KOPT-K1 (cell line): ENCODE data around the gene GPR62.

Experiments used
- H3K27ac ChIP-seq: fragments of 200-600 bp; sonication (generic); 2 replicates; pipeline ENCODE4 v1.5.1; 2016; ENCODE audit warnings: antibody characterized with exemption, mild to moderate bottlenecking, low read depth, low read length; ENCODE audit not compliant: poor library complexity, severe bottlenecking
- H3K36me3 ChIP-seq: fragments of 200-600 bp; sonication (generic); 2 replicates; pipeline ENCODE4 v1.5.1; 2017; ENCODE audit warnings: antibody characterized with exemption, mild to moderate bottlenecking, low read length, moderate library complexity; ENCODE audit not compliant: insufficient read depth
- H3K9me3 ChIP-seq: fragments of 200-600 bp; sonication (generic); 2 replicates; pipeline ENCODE4 v1.5.1; 2017; ENCODE audit warnings: antibody characterized with exemption, low read length, mild to moderate bottlenecking; ENCODE audit not compliant: insufficient read depth, poor library complexity, severe bottlenecking

Gene GPR62

DNA sequence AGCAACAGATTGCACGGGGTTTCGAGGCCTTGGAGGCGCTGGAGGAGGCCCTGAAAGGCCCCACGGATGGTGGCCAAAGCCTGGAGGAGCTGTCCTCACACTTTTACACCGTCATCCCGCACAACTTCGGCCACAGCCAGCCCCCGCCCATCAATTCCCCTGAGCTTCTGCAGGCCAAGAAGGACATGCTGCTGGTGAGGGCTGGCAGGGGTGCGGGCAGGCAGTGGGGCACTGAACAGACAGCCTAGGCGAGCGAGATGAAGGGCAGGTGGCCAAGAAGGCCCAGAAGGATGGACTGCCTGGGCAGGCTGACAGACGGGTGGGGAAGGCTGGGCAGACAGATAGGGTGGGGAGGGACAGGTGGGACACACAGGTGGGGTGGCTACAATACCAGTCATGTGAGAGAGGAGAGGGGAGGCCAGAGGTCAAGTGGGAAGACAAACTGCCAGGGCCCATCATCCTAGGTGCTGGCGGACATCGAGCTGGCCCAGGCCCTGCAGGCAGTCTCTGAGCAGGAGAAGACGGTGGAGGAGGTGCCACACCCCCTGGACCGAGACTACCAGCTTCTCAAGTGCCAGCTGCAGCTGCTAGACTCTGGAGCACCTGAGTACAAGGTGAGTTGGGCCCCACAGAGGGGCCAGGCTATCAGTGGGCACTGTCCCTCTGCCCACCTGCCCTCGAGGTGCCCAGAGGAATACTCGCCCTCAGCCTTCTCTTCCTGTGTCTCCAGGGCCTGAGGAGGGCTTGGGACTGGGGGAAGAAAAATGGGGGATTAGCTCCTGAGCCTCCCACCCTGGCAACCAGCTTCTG is 9.9 kb upstream of the GPR62 start:
- peaks cover 8% of the 10 kb centered on the region; the same call in 1 of the 2 replicates for H3K36me3 ChIP-seq
- no peaks in the 10 kb centered on the region for H3K9me3 ChIP-seq
- H3K27ac ChIP-seq = no peak overlapping the region

DNA sequence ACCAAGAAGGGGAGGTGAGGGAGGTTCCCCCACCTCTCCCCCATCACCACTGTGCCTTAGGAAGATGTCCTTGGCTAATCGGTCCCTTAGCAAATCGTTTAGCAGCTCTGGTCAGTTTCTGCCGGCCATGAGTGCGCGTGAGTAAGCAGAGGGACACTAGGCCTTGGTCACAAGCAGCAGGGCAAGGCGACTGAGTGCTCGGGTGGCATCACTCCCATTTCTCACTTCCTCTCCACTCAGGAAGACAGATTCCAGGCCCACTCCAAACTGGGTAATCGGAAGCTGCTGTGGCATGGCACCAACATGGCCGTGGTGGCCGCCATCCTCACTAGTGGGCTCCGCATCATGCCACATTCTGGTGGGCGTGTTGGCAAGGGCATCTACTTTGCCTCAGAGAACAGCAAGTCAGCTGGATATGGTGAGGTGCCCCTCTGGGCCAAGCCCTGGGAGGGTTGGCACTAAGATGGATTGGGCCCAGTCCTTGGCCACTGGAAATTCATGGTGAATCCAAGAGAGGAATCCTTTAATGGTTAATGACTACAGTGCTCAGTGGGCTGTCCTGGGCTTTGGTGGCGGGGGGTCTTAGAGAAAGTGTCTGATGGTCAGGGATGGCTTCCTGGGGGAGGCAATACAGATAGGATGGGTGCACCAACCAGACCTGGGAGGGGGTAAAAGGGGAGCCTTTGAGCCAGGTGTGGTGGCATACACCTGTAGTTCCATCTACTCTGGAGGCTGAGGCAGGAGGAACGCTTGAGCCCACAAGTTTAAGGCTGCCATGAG is 9.1 kb upstream of the GPR62 start:
- H3K9me3 ChIP-seq = no peaks in the 10 kb centered on the region
- 0 out of 2 replicates have a peak, but pooled peaks cover 5% of the 10 kb centered on the region for H3K36me3 ChIP-seq
- no peak overlapping the region for H3K27ac ChIP-seq

DNA sequence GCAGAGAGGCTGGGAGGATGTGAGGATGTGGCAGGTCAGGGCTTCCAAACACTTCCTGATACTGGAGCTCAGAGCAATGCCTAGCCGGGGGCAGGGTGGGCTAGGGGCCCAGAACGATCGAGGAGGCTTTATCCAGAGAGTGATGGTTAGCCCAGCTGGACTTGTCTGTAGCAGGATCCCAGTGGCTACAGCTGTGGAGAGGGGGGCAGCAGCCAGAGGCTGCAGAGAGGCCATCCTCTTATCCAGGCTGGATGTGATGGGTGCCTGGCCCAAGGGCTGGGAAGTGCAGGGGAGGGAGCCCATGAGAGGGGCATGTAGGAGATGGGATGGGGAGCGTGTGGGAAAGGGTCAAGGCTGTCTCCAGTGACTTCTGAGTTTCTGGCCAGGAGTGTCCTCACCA is 8.4 kb upstream of the GPR62 start:
- Histone ChIP-seq H3K36me3 (0 out of 2 replicates have a peak, but pooled peaks cover 5% of the 10 kb centered on the region), H3K27ac (no peak overlapping the region), H3K9me3 (no peaks in the 10 kb centered on the region)

DNA sequence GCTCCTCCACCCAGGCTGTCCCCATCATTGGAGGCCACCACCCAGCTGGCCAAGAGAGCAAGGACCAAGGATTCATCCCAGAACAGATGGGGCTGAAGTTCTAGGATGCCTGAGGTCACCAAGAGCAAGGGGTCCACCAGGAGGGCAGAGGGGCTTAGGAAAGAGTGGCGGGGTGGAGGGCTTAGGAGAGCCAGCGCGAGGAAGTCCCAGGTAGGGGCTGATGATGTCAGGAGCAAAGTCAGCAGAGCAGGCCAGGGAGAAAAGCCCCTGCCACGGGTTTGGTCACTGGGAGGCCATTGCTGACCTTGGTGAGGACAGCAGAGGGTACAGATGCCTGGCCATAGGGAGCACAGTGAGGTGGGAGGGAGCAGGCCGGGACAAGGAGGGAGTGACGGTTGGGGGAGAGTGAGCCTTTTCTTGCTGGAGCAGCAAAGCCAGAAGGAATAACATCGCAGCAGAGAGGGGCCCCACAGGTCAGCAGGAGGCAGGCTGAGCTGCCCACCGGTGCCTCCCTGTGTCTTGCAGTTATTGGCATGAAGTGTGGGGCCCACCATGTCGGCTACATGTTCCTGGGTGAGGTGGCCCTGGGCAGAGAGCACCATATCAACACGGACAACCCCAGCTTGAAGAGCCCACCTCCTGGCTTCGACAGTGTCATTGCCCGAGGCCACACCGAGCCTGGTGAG is 7.8 kb upstream of the GPR62 start:
- 0 out of 2 replicates have a peak, but pooled peaks cover 5% of the 10 kb centered on the region for H3K36me3 ChIP-seq

DNA sequence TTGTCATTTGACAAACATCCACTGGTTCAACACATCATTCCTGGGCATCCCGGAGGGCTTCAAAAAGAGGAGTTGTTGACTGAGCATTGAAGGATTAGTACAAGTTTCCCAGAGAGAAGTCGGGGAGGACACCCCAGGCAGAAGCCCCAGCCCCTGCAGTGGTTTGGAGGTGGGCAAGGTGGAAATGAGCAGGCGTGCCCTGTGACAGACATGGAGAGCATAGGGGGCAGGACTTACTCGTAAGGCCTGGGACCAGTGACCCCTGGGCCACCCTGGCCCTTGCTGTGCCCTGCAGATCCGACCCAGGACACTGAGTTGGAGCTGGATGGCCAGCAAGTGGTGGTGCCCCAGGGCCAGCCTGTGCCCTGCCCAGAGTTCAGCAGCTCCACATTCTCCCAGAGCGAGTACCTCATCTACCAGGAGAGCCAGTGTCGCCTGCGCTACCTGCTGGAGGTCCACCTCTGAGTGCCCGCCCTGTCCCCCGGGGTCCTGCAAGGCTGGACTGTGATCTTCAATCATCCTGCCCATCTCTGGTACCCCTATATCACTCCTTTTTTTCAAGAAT is 7.1 kb upstream of the GPR62 start:
- Histone ChIP-seq H3K27ac (no peak overlapping the region), H3K9me3 (no peaks in the 10 kb centered on the region), H3K36me3 (0 out of 2 replicates have a peak, but pooled peaks cover 5% of the 10 kb centered on the region)

More for the DNA sequence above, 7.8 kb upstream of the GPR62 start:
- H3K9me3 ChIP-seq = no peaks in the 10 kb centered on the region
- no peak overlapping the region for H3K27ac ChIP-seq

DNA sequence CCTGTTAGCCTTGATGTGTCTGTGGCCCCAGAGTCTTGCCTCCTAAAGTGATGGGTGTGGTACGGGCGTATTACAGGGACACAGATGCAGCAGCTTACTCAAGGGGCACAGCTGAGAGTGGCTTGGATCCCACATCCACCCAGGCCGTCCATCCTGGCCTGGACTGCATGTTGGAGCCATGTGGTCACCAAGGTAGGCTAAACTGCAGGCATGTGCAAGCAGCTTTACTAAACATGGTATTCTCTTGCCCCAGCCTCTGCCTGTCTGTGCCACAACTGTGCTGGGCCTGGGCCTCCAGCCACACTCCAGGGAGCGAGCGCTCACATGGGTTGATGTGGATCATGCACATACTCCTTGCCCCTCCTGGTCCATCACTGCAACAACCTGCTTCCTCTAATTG is 6.1 kb upstream of the GPR62 start:
- H3K27ac ChIP-seq = no peak overlapping the region
- H3K36me3 ChIP-seq = 0 out of 2 replicates have a peak, but pooled peaks cover 5% of the 10 kb centered on the region
- no peaks in the 10 kb centered on the region for H3K9me3 ChIP-seq

DNA sequence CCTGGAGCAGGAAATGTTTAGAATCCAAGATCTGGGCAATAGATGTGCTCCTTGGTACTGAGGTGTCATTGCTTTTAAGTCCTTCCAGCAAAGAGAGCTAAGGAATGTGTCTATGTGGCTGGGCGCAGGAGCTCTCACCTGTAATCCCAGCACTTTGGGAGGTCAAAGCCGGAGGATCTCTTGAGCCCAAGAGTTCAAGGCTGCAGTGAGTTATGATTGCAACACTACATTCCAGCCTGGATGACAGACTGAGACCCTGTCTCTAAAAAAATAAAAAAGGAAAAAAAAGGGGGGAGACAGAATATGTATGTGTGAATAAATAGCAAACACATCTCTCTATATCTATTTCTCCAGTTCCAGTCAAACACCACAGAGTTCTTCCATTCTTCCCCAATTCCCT is 4.3 kb upstream of the GPR62 start:
- Histone ChIP-seq H3K36me3 (0 out of 2 replicates have a peak, but pooled peaks cover 2% of the 10 kb centered on the region), H3K27ac (no peak overlapping the region), H3K9me3 (no peaks in the 10 kb centered on the region)

DNA sequence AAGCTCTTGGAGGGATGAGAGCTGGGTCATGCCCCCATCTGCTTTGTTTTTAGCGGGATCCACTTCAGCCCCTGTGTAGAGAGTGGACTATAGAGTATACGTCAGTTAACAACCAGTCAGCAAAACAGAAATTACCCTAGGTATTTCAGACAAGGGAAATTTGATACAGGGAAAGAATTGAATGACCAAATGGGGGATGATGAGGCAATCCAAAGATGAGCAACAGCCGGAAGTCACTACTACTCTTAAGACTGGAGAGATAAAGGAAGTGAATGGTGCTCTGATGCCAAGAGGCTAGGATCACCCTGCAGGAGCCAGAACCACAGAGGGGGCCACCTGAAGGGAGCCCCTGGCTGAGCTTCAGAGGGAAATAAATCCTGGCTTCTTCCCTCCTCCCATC is 1.7 kb upstream of the GPR62 start:
- H3K27ac ChIP-seq = no peak overlapping the region
- H3K36me3 ChIP-seq = no peaks in the 10 kb centered on the region
- no peaks in the 10 kb centered on the region for H3K9me3 ChIP-seq

DNA sequence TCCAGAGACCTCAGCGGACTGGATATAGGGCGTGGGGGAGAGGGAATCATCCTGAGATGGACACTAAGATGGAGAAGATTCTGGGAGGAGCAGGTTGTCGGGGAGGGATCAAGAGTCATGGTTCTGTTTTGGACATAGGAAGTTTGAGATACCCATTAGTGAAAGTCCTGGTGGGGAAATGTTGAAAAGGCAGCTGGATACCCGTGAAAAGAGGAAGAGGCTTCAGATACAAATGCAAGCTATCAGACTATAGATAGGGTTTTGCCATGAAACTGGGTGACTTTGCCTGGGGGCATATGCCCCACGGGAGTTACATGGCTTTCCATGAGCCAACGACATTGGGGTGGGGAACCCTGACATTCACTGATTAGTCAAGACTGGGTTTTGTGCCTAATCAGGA is 1.1 kb upstream of the GPR62 start:
- Histone ChIP-seq H3K9me3 (no peaks in the 10 kb centered on the region), H3K27ac (no peak overlapping the region), H3K36me3 (no peaks in the 10 kb centered on the region)

DNA sequence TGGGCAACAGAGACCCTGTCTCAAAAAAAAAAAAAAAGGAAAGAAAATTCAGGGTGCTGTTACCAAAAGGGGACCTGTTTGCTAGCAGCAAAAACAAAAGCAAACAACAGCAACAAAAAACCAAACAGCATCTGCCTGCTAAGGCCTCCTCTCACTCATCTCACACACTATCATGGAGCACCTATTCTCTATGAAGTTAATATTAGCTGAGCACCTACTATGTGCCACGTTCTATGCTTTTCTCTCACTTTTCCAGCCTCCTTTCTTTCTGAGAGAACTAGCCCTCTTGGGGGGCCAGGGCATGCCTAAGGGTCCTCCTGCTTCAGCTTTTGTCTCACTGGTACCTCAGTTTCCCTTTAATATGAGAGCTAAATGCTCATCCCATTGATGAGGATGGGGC is 468 bp upstream of the GPR62 start:
- H3K9me3 ChIP-seq = no peaks in the 10 kb centered on the region

DNA sequence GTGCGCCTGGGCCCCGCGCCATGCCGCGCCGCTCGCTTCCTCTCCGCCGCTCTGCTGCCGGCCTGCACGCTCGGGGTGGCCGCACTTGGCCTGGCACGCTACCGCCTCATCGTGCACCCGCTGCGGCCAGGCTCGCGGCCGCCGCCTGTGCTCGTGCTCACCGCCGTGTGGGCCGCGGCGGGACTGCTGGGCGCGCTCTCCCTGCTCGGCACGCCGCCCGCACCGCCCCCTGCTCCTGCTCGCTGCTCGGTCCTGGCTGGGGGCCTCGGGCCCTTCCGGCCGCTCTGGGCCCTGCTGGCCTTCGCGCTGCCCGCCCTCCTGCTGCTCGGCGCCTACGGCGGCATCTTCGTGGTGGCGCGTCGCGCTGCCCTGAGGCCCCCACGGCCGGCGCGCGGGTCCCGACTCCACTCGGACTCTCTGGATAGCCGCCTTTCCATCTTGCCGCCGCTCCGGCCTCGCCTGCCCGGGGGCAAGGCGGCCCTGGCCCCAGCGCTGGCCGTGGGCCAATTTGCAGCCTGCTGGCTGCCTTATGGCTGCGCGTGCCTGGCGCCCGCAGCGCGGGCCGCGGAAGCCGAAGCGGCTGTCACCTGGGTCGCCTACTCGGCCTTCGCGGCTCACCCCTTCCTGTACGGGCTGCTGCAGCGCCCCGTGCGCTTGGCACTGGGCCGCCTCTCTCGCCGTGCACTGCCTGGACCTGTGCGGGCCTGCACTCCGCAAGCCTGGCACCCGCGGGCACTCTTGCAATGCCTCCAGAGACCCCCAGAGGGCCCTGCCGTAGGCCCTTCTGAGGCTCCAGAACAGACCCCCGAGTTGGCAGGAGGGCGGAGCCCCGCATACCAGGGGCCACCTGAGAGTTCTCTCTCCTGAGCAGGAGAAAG is 951 bp downstream of the GPR62 start:
- Histone ChIP-seq H3K9me3 (no peaks in the 10 kb centered on the region), H3K36me3 (no peaks in the 10 kb centered on the region), H3K27ac (no peak overlapping the region)

More for the DNA sequence above, 468 bp upstream of the GPR62 start:
- no peak overlapping the region for H3K27ac ChIP-seq
- H3K36me3 ChIP-seq = no peaks in the 10 kb centered on the region

DNA sequence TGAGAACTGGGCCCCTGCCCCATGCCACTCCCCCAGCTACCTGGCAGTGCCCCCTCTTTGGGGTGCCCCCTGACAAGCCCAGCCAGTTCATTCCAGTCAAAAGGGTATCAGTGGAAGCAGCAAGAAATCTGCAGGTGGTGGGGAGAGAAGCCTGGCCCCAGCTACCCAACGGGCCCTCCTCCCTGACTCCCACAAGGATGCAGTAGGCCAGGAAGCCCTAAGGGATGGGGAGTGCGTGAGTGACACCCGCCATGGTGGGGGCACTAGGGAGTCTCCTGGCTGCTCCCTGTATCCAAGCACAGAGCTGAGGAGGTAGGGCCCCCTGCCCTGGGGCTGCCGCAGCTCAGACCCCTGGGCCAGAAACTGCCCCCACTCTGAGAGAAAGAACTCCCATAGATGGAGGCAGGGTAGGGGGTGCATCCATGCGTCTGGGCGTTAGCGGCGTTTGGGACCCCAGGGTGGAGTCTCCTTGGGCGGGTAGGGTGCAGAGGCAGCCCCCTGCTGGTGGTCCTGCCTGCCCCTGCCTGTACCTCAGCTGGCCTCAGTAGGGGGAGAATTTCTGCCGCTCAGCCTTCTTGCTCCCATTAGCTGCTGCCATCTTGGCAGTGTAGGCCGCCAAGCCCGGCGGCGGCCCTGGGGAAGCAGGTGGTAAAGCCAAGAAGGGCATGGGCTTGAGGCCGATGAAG is 2.5 kb downstream of the GPR62 start:
- H3K9me3 ChIP-seq = no peaks in the 10 kb centered on the region
- H3K27ac ChIP-seq = no peak overlapping the region
- H3K36me3 ChIP-seq = no peaks in the 10 kb centered on the region

DNA sequence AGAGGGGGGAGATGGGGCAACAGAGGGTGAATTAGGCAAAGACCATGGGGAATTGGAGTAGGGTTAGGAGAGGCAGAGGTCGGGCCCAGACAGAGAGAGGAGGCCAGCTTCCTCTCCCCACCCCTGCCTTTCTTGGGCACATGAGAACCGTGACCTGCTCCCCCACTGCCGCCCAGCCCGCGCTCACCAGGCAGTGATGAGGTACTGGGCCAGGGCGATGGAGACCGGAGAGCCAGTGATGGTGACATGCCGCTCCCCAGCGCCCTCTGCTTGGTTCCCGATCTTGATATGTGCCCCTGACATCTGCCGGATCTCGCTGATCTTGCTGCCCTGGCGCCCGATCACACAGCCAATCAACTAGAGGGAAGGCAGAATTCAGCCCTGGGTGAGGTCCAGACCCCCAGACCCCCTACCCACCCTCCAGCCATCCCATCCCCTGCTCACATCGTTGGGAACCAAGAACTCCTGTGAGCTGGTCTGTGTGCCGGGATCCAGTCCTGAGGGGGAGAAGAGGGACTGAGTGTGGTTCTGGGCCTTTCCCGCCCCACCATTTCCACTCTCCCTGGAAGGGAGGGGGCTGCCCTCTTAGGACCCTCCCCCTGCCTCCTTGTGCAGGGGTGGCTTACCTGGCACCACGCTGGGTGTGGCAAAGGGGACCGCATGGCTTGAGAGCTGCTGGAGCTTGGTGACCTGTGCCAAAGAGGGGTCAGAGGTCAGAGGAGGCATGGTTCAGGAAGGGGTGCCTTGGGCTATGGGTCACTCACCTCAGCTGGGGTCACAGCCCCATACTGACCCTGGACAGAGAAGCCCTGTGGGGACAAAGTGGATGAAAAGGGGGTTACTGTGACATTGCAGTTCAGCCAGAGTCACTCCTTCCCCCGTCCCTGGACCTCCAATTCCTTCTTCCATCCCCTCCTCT is 3.7 kb downstream of the GPR62 start:
- H3K36me3 ChIP-seq = no peaks in the 10 kb centered on the region
- H3K9me3 ChIP-seq = no peaks in the 10 kb centered on the region
- H3K27ac ChIP-seq = no peak overlapping the region
